Measurements from ENCODE around the gene KSR1. TPM values are rescaled to one million over a fixed set of nuclear protein-coding genes. Genes with fewer than 3 reads are reported as not detected.
A peak's percentile ranks its signal among the peaks of the same experiment; 100 is the strongest.

The KSR1 gene
- total and polyA plus RNA-seq, 2 experiments from 2014 or later, result 7.8 to 53.2 TPM

DNA sequence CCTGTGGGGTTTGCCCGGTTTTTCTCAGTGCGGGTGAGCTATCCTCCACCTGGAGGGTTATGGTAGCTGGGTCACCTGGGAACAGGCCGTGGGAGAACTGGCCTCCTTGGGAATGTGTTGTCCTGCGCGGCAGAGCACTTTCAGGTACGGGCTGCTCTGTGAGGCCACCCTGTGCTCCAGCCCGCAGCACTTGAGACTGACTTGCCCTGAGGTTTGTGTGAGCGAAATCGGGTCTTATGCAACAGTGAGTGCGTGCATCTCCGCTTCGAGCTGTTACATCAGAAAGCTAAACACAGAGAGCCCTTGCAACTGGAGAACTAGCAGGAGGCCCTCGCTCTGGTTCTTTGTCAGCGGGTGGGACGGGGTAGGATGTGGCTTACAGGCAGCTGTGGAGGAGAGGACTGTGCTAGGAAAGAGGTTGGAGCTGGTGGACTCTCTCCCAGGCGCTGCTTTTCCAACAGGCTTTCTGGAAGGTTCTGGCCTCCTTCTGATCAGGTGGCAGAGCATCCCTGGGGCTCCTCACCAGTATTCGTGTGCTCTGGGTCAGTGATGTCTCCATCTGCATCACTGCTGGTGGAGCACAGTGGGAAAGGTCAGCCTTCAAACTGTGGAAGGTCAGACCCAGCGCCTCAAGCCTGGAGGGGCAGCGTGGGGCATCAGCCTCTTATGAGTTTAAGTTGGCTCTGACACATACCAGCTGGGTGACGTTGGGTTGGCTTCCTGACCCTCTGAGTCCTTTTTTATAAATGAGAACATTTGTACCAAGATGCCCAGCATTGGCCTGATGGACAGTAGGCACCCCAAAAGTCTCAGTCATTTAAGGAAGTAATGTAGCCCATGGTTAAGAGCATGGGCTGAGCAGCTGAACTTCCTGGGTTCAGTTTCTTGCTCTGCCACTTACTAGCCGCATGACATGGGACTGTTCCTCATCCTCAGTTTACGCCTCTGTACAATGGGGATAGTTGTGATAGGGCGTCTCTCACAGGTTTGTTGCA is 76.3 kb downstream of the KSR1 start (continued):
- TF ChIP-seq, protein P1, sequence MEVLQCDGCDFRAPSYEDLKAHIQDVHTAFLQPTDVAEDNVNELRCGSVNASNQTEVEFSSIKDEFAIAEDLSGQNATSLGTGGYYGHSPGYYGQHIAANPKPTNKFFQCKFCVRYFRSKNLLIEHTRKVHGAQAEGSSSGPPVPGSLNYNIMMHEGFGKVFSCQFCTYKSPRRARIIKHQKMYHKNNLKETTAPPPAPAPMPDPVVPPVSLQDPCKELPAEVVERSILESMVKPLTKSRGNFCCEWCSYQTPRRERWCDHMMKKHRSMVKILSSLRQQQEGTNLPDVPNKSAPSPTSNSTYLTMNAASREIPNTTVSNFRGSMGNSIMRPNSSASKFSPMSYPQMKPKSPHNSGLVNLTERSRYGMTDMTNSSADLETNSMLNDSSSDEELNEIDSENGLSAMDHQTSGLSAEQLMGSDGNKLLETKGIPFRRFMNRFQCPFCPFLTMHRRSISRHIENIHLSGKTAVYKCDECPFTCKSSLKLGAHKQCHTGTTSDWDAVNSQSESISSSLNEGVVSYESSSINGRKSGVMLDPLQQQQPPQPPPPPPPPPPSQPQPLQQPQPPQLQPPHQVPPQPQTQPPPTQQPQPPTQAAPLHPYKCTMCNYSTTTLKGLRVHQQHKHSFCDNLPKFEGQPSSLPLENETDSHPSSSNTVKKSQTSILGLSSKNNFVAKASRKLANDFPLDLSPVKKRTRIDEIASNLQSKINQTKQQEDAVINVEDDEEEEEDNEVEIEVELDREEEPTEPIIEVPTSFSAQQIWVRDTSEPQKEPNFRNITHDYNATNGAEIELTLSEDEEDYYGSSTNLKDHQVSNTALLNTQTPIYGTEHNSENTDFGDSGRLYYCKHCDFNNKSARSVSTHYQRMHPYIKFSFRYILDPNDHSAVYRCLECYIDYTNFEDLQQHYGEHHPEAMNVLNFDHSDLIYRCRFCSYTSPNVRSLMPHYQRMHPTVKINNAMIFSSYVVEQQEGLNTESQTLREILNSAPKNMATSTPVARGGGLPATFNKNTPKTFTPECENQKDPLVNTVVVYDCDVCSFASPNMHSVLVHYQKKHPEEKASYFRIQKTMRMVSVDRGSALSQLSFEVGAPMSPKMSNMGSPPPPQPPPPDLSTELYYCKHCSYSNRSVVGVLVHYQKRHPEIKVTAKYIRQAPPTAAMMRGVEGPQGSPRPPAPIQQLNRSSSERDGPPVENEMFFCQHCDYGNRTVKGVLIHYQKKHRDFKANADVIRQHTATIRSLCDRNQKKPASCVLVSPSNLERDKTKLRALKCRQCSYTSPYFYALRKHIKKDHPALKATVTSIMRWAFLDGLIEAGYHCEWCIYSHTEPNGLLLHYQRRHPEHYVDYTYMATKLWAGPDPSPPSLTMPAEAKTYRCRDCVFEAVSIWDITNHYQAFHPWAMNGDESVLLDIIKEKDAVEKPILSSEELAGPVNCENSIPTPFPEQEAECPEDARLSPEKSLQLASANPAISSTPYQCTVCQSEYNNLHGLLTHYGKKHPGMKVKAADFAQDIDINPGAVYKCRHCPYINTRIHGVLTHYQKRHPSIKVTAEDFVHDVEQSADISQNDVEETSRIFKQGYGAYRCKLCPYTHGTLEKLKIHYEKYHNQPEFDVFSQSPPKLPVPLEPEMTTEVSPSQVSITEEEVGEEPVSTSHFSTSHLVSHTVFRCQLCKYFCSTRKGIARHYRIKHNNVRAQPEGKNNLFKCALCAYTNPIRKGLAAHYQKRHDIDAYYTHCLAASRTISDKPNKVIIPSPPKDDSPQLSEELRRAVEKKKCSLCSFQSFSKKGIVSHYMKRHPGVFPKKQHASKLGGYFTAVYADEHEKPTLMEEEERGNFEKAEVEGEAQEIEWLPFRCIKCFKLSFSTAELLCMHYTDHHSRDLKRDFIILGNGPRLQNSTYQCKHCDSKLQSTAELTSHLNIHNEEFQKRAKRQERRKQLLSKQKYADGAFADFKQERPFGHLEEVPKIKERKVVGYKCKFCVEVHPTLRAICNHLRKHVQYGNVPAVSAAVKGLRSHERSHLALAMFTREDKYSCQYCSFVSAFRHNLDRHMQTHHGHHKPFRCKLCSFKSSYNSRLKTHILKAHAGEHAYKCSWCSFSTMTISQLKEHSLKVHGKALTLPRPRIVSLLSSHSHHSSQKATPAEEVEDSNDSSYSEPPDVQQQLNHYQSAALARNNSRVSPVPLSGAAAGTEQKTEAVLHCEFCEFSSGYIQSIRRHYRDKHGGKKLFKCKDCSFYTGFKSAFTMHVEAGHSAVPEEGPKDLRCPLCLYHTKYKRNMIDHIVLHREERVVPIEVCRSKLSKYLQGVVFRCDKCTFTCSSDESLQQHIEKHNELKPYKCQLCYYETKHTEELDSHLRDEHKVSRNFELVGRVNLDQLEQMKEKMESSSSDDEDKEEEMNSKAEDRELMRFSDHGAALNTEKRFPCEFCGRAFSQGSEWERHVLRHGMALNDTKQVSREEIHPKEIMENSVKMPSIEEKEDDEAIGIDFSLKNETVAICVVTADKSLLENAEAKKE (CRISPR knock-in tag; IDR thresholded peaks at IDR 0.05), result no peak
- no peak for TF ChIP-seq POLR2AphosphoS5 (IDR thresholded peaks at IDR 0.05; ENCODE audit: low read depth)
- TF ChIP-seq ZNF331 (CRISPR knock-in tag; IDR thresholded peaks at IDR 0.05; ENCODE audit: low read depth), result no peak
- TF ChIP-seq JUNB (IDR thresholded peaks at IDR 0.05; ENCODE audit: unreplicated experiment), result no peak
- no peak for TF ChIP-seq EZH2 (IDR thresholded peaks at IDR 0.05; ENCODE audit: low read depth, unreplicated experiment)

DNA sequence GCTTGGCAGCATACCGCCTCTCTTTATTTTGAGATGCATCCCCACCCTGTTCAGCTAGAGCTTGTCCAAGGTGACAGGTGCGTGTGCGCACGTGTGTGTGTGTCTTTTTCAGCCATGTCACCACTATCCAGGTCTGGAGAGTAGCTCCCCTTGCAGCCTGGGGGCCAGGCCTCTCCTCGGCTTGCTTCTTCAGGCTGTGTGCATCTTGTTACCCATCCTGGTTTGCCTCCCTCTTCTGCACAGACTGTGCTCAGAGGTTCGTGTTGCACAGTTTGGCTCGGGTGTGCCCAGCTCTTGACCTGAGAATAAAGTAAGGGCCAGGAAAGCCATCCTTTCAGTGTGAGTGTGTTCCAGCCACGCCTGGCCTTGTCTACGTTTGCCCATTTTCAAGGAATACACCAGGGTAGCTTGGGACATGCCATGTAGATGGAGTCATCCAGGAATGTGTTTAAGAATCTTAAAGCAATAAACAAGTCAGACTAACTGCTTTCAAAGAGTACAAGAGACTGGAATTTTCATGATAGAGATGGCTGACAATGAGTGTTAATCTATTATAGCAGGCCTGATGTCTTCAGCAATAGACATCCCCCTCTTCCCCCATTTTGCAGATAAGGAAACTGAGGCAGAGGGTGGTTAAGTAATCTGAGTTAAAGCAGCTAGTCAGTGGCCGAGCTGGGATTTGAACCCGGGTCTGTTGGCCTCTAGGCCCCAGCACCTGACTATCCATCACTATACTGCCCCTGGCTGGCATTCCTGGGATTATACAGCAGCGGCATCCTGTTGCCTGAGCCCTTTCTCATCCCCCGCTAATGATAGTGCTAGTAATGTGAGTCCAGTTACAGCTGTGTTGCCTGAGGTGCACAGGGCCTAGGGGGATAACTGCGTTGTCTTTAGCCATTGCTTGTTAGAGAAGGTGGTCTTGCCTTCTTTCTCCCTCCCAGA is 77.9 kb downstream of the KSR1 start:
- no peak overlapping the region for H3K4me2 ChIP-seq
- Mint-ChIP-seq H3K36me3 (ENCODE audit: low read depth) (no peaks in the 10 kb centered on the region; the same call in 2 of the 3 replicates), H3K27ac (no peak overlapping the region), H3K27me3 (ENCODE audit: insufficient read depth, low read depth, poor library complexity) (peaks cover 2% of the 10 kb centered on the region), H3K4me3 (no peak overlapping the region; the same call in 2 of the 3 replicates), H3K4me1 (peaks cover 56% of the 10 kb centered on the region), H3K9me3 (no peaks in the 10 kb centered on the region)
- H2AFZ ChIP-seq, result no peak overlapping the region
- peak; percentile 68 for DNase-seq (ENCODE audit: low spot score)
- no peaks in the 10 kb centered on the region for H3F3A ChIP-seq (replicated peaks; ENCODE audit: low read depth)
- H3K27ac ChIP-seq (ENCODE audit: low read depth), result peak overlapping the region; percentile 7; the same call in 1 of the 2 replicates
- H3K36me3 ChIP-seq (ENCODE audit: insufficient read depth), result no peaks in the 10 kb centered on the region
- H3K9me2 ChIP-seq (ENCODE audit: insufficient read depth), result no peaks in the 10 kb centered on the region
- ATAC-seq, result peak; percentile 62
- no peak overlapping the region for H3K4me3 ChIP-seq
- peaks cover 93% of the 10 kb centered on the region for H3K79me2 ChIP-seq (replicated peaks; ENCODE audit: insufficient read depth)
- H3K27me3 ChIP-seq (ENCODE audit: insufficient read depth), result no peaks in the 10 kb centered on the region
- H4K20me1 ChIP-seq (replicated peaks; ENCODE audit: insufficient read depth), result peaks cover 3% of the 10 kb centered on the region; the same call in 1 of the 2 replicates
- H3K4me1 ChIP-seq (ENCODE audit: insufficient read depth), result peaks cover 17% of the 10 kb centered on the region
- no peak for TF ChIP-seq EZH2 (IDR thresholded peaks at IDR 0.05; ENCODE audit: low read depth, unreplicated experiment)
- TF ChIP-seq CTCF (conservative IDR thresholded peaks at IDR 0.05; ENCODE audit: low read depth in 2 of 2), result peak; percentile 47 to 48
